H1 (cell line): ENCODE data around the gene TOMM7. TPM values are rescaled to one million over a fixed set of nuclear protein-coding genes. Genes with fewer than 3 reads are reported as not detected.

Experiments
- CTCF ChIA-PET: fragments of 300-600 bp; sonication (Branson Sonifier 250); formaldehyde crosslinking; loops from one replicate; lab custom pipeline; 2021; ENCODE audit not compliant: partially characterized antibody; lab: Charles Lee
- POLR2A ChIA-PET: fragments of 300-600 bp; sonication (Branson Sonifier 250); formaldehyde crosslinking; loops from one replicate; lab custom pipeline; 2021; ENCODE audit warnings: inconsistent platforms; ENCODE audit not compliant: partially characterized antibody; lab: Charles Lee
- DNase-seq, 2 experiments: peaks; one replicate each; pipeline versions ENCODE4 v3.0.0 to v3.0.0-alpha.2; 2010 to 2022; ENCODE audit warnings: low spot score in 2 of 2, low read depth in 1 of 2, mixed read lengths in 1 of 2
- FAIRE-seq: peaks from 2 replicates; lab custom pipeline; 2011; peaks lifted over from hg19 to GRCh38; lab: Jason Lieb, UNC
- H2AFZ ChIP-seq: 2 replicates; pipeline ENCODE4 v1.8.1; 2012; ENCODE audit warnings: low read length, inconsistent platforms
- H2AK5ac ChIP-seq: 2 replicates; pipeline ENCODE4 v1.6.1; 2013; ENCODE audit warnings: low read depth, low read length
- H2BK120ac ChIP-seq: replicated peaks from 2 replicates; pipeline ENCODE3; 2013; ENCODE audit warnings: low read depth, low read length, inconsistent platforms
- H2BK12ac ChIP-seq: 2 replicates; pipeline ENCODE4 v1.6.1; 2013; ENCODE audit warnings: low read depth, low read length
- H2BK15ac ChIP-seq: 2 replicates; pipeline ENCODE4 v1.6.1; 2013; ENCODE audit warnings: low read length
- H2BK20ac ChIP-seq: 2 replicates; pipeline ENCODE4 v1.6.1; 2013; ENCODE audit warnings: low read length
- H2BK5ac ChIP-seq: 2 replicates; pipeline ENCODE4 v1.6.1; 2013; ENCODE audit warnings: low read depth, low read length
- H3K14ac ChIP-seq: 2 replicates; pipeline ENCODE4 v1.6.1; 2013; ENCODE audit warnings: inconsistent platforms; ENCODE audit not compliant: insufficient read length
- H3K18ac ChIP-seq: 2 replicates; pipeline ENCODE4 v1.6.1; 2013; ENCODE audit warnings: low read length; ENCODE audit errors: extremely low read depth
- H3K23ac ChIP-seq: 2 replicates; pipeline ENCODE4 v1.6.1; 2013; ENCODE audit warnings: inconsistent platforms; ENCODE audit not compliant: insufficient read length
- H3K23me2 ChIP-seq: 2 replicates; pipeline ENCODE4 v1.6.1; 2013; ENCODE audit warnings: low read depth, low read length
- H3K27ac ChIP-seq: 2 replicates; pipeline ENCODE4 v1.6.1; 2011; ENCODE audit warnings: low read depth, low read length, inconsistent platforms
- H3K27me3 ChIP-seq, 4 experiments: replicated peaks in 1 of 4; 1 replicate in 1 of 4; 2 replicates in 3 of 4; pipeline versions ENCODE4 v1.6.1 to v1.8.1; 2011 to 2013; ENCODE audit warnings: low read length in 3 of 4, mild to moderate bottlenecking in 3 of 4, inconsistent platforms in 2 of 4, mixed read lengths in 2 of 4, moderate library complexity in 1 of 4; ENCODE audit not compliant: control insufficient read depth in 3 of 4, insufficient read depth in 3 of 4; ENCODE audit errors: extremely low read depth in 1 of 4
- H3K36me3 ChIP-seq, 4 experiments: 2 replicates each; pipeline versions ENCODE4 v1.6.1 to v1.8.1; 2011 to 2013; ENCODE audit warnings: mild to moderate bottlenecking in 4 of 4, low read length in 3 of 4, moderate library complexity in 2 of 4, control low read depth in 1 of 4, inconsistent platforms in 1 of 4; ENCODE audit not compliant: insufficient read depth in 4 of 4, control insufficient read depth in 2 of 4
- H3K4ac ChIP-seq: replicated peaks from 2 replicates; pipeline ENCODE3; 2013; ENCODE audit warnings: low read length, low read depth, mixed read lengths, inconsistent platforms; ENCODE audit not compliant: insufficient read length
- H3K4me1 ChIP-seq, 4 experiments: replicated peaks in 1 of 4; 1 replicate in 1 of 4; 2 replicates in 3 of 4; pipeline versions ENCODE4 v1.6.1 to v1.8.1; 2011 to 2013; ENCODE audit warnings: low read length in 3 of 4, inconsistent platforms in 2 of 4, mixed read lengths in 1 of 4; ENCODE audit not compliant: insufficient read depth in 4 of 4, control insufficient read depth in 3 of 4
- H3K4me2 ChIP-seq, 2 experiments: 2 replicates each; pipeline versions ENCODE4 v1.6.1 to v1.8.1; 2011 to 2013; ENCODE audit warnings: low read depth in 2 of 2, low read length in 2 of 2, control low read depth in 1 of 2, inconsistent platforms in 1 of 2, mild to moderate bottlenecking in 1 of 2; ENCODE audit not compliant: insufficient read depth in 1 of 2
- H3K4me3 ChIP-seq, 4 experiments: fragments of 200-600, 300-600 bp in 1 of 4; sonication (generic), shearing (Covaris generic), sonication (Bioruptor Twin) in 1 of 4; 2 replicates each; pipeline versions ENCODE4 v1.5.1 to v1.8.1; 2011 to 2016; ENCODE audit warnings: low read length in 4 of 4, low read depth in 3 of 4, control low read depth in 2 of 4, inconsistent platforms in 2 of 4, mild to moderate bottlenecking in 2 of 4, mixed read lengths in 1 of 4, moderate library complexity in 1 of 4; ENCODE audit not compliant: insufficient read depth in 2 of 4; ENCODE audit errors: extremely low read depth in 1 of 4
- H3K56ac ChIP-seq: replicated peaks from 2 replicates; pipeline ENCODE3; 2013; ENCODE audit warnings: low read depth, mild to moderate bottlenecking, mixed read lengths, low read length, inconsistent platforms; ENCODE audit not compliant: insufficient read length
- H3K79me1 ChIP-seq: 2 replicates; pipeline ENCODE4 v1.6.1; 2013; ENCODE audit warnings: low read depth, low read length, control low read depth
- H3K79me2 ChIP-seq, 2 experiments: 2 replicates each; pipeline versions ENCODE4 v1.6.1 to v1.8.1; 2012 to 2013; ENCODE audit warnings: low read length in 2 of 2, mild to moderate bottlenecking in 2 of 2, inconsistent platforms in 1 of 2; ENCODE audit not compliant: insufficient read depth in 2 of 2, control insufficient read depth in 1 of 2
- H3K9ac ChIP-seq, 4 experiments: replicated peaks in 1 of 4; 1 replicate in 1 of 4; 2 replicates in 3 of 4; pipeline versions ENCODE4 v1.6.1 to v1.8.1; 2011 to 2013; ENCODE audit warnings: low read depth in 3 of 4, low read length in 3 of 4, control low read depth in 2 of 4, mild to moderate bottlenecking in 2 of 4, moderate library complexity in 2 of 4, inconsistent platforms in 1 of 4; ENCODE audit errors: extremely low read depth in 1 of 4
- H3K9me3 ChIP-seq, 2 experiments: 2 replicates each; pipeline versions ENCODE4 v1.6.1 to v1.8.1; 2012 to 2013; ENCODE audit warnings: mild to moderate bottlenecking in 2 of 2, moderate library complexity in 2 of 2, control low read depth in 1 of 2, inconsistent platforms in 1 of 2, low read depth in 1 of 2, low read length in 1 of 2, mixed read lengths in 1 of 2; ENCODE audit not compliant: insufficient read depth in 2 of 2
- H4K20me1 ChIP-seq, 2 experiments: replicated peaks in 1 of 2; 2 replicates each; pipeline versions ENCODE3 to v1.8.1; 2011 to 2013; ENCODE audit warnings: inconsistent platforms in 2 of 2, low read length in 2 of 2, mild to moderate bottlenecking in 1 of 2; ENCODE audit not compliant: insufficient read depth in 2 of 2, control insufficient read depth in 1 of 2
- H4K5ac ChIP-seq: 2 replicates; pipeline ENCODE4 v1.6.1; 2013; ENCODE audit warnings: low read length, low read depth, mixed read lengths, inconsistent platforms; ENCODE audit not compliant: insufficient read length
- H4K8ac ChIP-seq: 2 replicates; pipeline ENCODE4 v1.8.0; 2013; ENCODE audit warnings: mild to moderate bottlenecking, moderate library complexity, low read length, inconsistent platforms; ENCODE audit not compliant: insufficient read depth; ENCODE audit errors: extremely low read depth
- H4K91ac ChIP-seq: replicated peaks from 2 replicates; pipeline ENCODE3; 2013; ENCODE audit warnings: low read length, mixed read lengths, inconsistent platforms; ENCODE audit not compliant: insufficient read length
- ATF2 ChIP-seq: IDR thresholded peaks from 2 replicates; pipeline ENCODE4 v1.6.1; 2012; ENCODE audit warnings: low read length, inconsistent platforms
- CBX8 ChIP-seq: fragments of 300-800, 300-1000 bp; sonication (generic); IDR thresholded peaks from 2 replicates; pipeline ENCODE4 v1.7.1; 2016; ENCODE audit warnings: low read depth, low read length, borderline replicate concordance
- CHD2 ChIP-seq: IDR thresholded peaks from 2 replicates; pipeline ENCODE4 v1.6.1; 2012; ENCODE audit warnings: low read length, improper control_type of control experiment
- CREB1 ChIP-seq: IDR thresholded peaks from 2 replicates; pipeline ENCODE4 v1.6.1; 2012; ENCODE audit warnings: inconsistent platforms
- CTBP2 ChIP-seq: IDR thresholded peaks from 2 replicates; pipeline ENCODE4 v1.7.0; 2011; ENCODE audit warnings: borderline replicate concordance, mild to moderate bottlenecking, moderate library complexity, mixed read lengths, low read length; ENCODE audit not compliant: insufficient read depth, insufficient read length
- EZH2 ChIP-seq: fragments of 200-600 bp; sonication (generic); IDR thresholded peaks from 2 replicates; pipeline ENCODE4 v1.7.1; 2012; ENCODE audit warnings: low read depth, mild to moderate bottlenecking, moderate library complexity, low read length, inconsistent platforms; ENCODE audit not compliant: severe bottlenecking
- HDAC6 ChIP-seq: IDR thresholded peaks from one replicate; pipeline ENCODE4 v1.7.1; 2012; ENCODE audit warnings: low read depth, mild to moderate bottlenecking, inconsistent platforms, low read length, moderate library complexity
- KDM5A ChIP-seq: fragments of 200-600 bp; IDR thresholded peaks from 2 replicates; pipeline ENCODE4 v1.7.1; 2012; ENCODE audit warnings: mild to moderate bottlenecking, low read length, inconsistent platforms, mixed read lengths
- NANOG ChIP-seq: IDR thresholded peaks from 2 replicates; pipeline ENCODE4 v1.6.1; 2011; ENCODE audit warnings: low read length, low read depth, mild to moderate bottlenecking, inconsistent platforms; ENCODE audit not compliant: insufficient read depth, poor library complexity, severe bottlenecking
- POLR2A ChIP-seq, 2 experiments: IDR thresholded peaks; 1 replicate in 1 of 2; 2 replicates in 1 of 2; pipeline ENCODE4 v1.6.1; 2011; ENCODE audit warnings: low read depth in 2 of 2, low read length in 2 of 2, mild to moderate bottlenecking in 2 of 2; ENCODE audit errors: control extremely low read depth in 1 of 2
- RXRA ChIP-seq: IDR thresholded peaks from 2 replicates; pipeline ENCODE4 v1.6.1; 2011; ENCODE audit warnings: low read depth, mild to moderate bottlenecking, low read length, moderate library complexity; ENCODE audit not compliant: insufficient read depth
- SIX5 ChIP-seq: IDR thresholded peaks from 2 replicates; pipeline ENCODE4 v1.6.1; 2011; ENCODE audit warnings: mild to moderate bottlenecking, low read depth, low read length
- TEAD4 ChIP-seq: IDR thresholded peaks from 2 replicates; pipeline ENCODE4 v1.6.1; 2012; ENCODE audit warnings: low read depth, low read length, inconsistent platforms, mixed read lengths
- WGBS, 2 experiments: shearing (Covaris generic) in 1 of 2; methylation state at CpG; one replicate each; pipeline versions ENCODE4 v1.1.6 to v1.1.7; 2013 to 2015; ENCODE audit warnings: low lambda C conversion rate in 2 of 2, mixed read lengths in 2 of 2, inconsistent platforms in 1 of 2, low coverage in 1 of 2, missing lambda C conversion rate in 1 of 2; ENCODE audit not compliant: insufficient replicate concordance in 2 of 2, insufficient coverage in 1 of 2, insufficient read length in 1 of 2; ENCODE audit errors: extremely low coverage in 1 of 2, missing lambda C conversion rate in 1 of 2; 5-methylcytosine and 5-hydroxymethylcytosine counted together
- polyA plus RNA-seq, 7 experiments: library from polyadenylated mRNA; depleted of rRNA in 3 of 7; stranded (reverse) in 5 of 7; unstranded in 2 of 7; fragments of >200 nt in 5 of 7; fragments of 200-250 nt in 2 of 7; gene quantifications; 1 replicate in 5 of 7; 2 replicates in 1 of 7; 4 replicates in 1 of 7; pipeline versions ENCODE4 v1.2.1 to v1.2.3, GENCODE V29; 2011 to 2013; ENCODE audit warnings: missing spikeins in 2 of 7, mixed read lengths in 2 of 7
- total RNA-seq: library from RNA; stranded (reverse); fragmentation: NEBNext Ultra II Directional; extraction: Animal tissue kit (Norgen Biotek cat#: 25700); gene quantifications from 2 replicates; pipeline ENCODE4 v1.2.1, GENCODE V29; 2021

Gene TOMM7
- total and polyA plus RNA-seq, 2 of the 8 experiments (the other 6 are each of a cell fraction or from before 2014, with no cell fraction given) = 389 to 508 TPM

- Histone ChIP-seq H3K79me2 (no peaks in the 10 kb centered on the region), H2AK5ac (no peak overlapping the region), H3K4me1 (no peaks in the 10 kb centered on the region), H2BK12ac (no peak overlapping the region), H3K18ac (no peak overlapping the region), H3K36me3 (no peaks in the 10 kb centered on the region), H2BK5ac (no peak overlapping the region), H3K9ac (no peak overlapping the region), H4K91ac (no peak overlapping the region), H3K9me3 (peaks cover 0 to 2% of the 10 kb centered on the region in 2 experiments; a peak in 1 of 4 replicates), H4K5ac (no peak overlapping the region), H3K56ac (no peak overlapping the region), H3K27ac (no peak overlapping the region), H3K4me2 (no peak overlapping the region), H3K14ac (no peak overlapping the region), H3K27me3 (no peaks in the 10 kb centered on the region), H2BK120ac (no peak overlapping the region), H4K20me1 (no peaks in the 10 kb centered on the region), H3K4ac (no peak overlapping the region), H3K23me2 (no peaks in the 10 kb centered on the region), H2AFZ (no peak overlapping the region), H3K4me3 (no peak overlapping the region), H3K79me1 (no peaks in the 10 kb centered on the region), H2BK15ac (no peak overlapping the region), H3K23ac (no peak overlapping the region), H2BK20ac (no peak overlapping the region), H4K8ac (no peak overlapping the region)
- WGBS, 2 experiments = 79% methylated on average over 4 of the region's 4 CpGs; no CpG with 5 or more reads in 1 of the 2 experiments
- no peak for FAIRE-seq
- POLR2A ChIA-PET = no interaction called here
- CTCF ChIA-PET = interaction anchor here (1.4 to 5.9 kb wide), 2 partner anchors 17 to 206 kb away, joined by 4 to 26 read pairs; no protein-coding TSS in a partner anchor
- DNase-seq = no peak
- no peak for TF ChIP-seq RXRA
- no peak for TF ChIP-seq HDAC6
- TF ChIP-seq CHD2 = no peak
- TF ChIP-seq CTBP2 = no peak
- TF ChIP-seq NANOG = no peak
- TF ChIP-seq ATF2 = no peak
- no peak for TF ChIP-seq CREB1
- TF ChIP-seq TEAD4 = no peak
- TF ChIP-seq KDM5A = no peak
- no peak for TF ChIP-seq EZH2
- no peak for TF ChIP-seq CBX8
- no peak for TF ChIP-seq POLR2A (IDR thresholded peaks at IDR 0.05; ENCODE audit: control extremely low read depth in 1 of 2, low read depth in 2 of 2, low read length in 2 of 2)
- no peak for TF ChIP-seq SIX5
Observed at GRCh38 chr7:22765609-22766008, 57.0 kb downstream of the TOMM7 start.
